GM10248 (cell line): Measurements from ENCODE around the gene WWP2.
"Not testable (repeated sequence)": the region's sequence is repeated elsewhere in the genome, so short reads cannot be mapped to it uniquely, and the experiment has no call there.

Experiments used
- CTCF ChIA-PET: fragments of 300-600 bp; sonication (Branson Sonifier 250); formaldehyde crosslinking; extraction: SDS; loops from one replicate; lab custom pipeline; 2021; ENCODE audit warnings: antibody characterized with exemption; lab: Yijun Ruan, JAX
- POLR2A ChIA-PET: fragments of 350-650 bp; sonication (Branson Sonifier 250); formaldehyde crosslinking; extraction: SDS; loops from one replicate; lab custom pipeline; 2020; ENCODE audit warnings: antibody characterized with exemption; lab: Yijun Ruan, JAX
- DNase-seq: peaks from one replicate; pipeline ENCODE4 v3.0.0; 2012; ENCODE audit errors: extremely low spot score
- TF ChIP-seq, protein P1 (sequence below): IDR thresholded peaks from 2 replicates; pipeline ENCODE4 v1.5.1; 2012; ENCODE audit warnings: mild to moderate bottlenecking, low read depth; ENCODE audit errors: extremely low read depth, missing control alignments, control extremely low read depth

WWP2 gene

DNA sequence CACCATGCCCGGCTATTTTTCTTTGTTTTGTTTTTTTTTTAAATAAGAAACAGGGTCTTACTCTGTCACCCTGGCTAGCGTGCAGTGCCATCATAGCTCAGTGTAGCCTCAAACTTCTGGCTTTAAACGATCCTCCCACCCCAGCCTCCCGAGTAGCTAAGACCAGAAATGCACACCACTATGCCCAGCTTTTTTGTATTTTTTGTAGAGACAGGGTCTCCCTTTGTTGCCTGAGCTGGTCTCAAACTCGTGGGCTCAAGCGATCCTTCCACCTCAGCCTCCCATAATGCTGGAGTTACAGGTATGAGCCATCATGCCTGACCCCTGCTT is 59.7 kb downstream of the WWP2 start:
- CTCF ChIA-PET, result interaction anchor here (1.3 kb wide), 1 partner anchor 67 kb away, joined by 3 read pairs; the partner anchor contains the start of gene NOB1
- TF ChIP-seq, protein P1, sequence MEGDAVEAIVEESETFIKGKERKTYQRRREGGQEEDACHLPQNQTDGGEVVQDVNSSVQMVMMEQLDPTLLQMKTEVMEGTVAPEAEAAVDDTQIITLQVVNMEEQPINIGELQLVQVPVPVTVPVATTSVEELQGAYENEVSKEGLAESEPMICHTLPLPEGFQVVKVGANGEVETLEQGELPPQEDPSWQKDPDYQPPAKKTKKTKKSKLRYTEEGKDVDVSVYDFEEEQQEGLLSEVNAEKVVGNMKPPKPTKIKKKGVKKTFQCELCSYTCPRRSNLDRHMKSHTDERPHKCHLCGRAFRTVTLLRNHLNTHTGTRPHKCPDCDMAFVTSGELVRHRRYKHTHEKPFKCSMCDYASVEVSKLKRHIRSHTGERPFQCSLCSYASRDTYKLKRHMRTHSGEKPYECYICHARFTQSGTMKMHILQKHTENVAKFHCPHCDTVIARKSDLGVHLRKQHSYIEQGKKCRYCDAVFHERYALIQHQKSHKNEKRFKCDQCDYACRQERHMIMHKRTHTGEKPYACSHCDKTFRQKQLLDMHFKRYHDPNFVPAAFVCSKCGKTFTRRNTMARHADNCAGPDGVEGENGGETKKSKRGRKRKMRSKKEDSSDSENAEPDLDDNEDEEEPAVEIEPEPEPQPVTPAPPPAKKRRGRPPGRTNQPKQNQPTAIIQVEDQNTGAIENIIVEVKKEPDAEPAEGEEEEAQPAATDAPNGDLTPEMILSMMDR, result no peak
- POLR2A ChIA-PET, result no interaction called here
- DNase-seq, result no peak

DNA sequence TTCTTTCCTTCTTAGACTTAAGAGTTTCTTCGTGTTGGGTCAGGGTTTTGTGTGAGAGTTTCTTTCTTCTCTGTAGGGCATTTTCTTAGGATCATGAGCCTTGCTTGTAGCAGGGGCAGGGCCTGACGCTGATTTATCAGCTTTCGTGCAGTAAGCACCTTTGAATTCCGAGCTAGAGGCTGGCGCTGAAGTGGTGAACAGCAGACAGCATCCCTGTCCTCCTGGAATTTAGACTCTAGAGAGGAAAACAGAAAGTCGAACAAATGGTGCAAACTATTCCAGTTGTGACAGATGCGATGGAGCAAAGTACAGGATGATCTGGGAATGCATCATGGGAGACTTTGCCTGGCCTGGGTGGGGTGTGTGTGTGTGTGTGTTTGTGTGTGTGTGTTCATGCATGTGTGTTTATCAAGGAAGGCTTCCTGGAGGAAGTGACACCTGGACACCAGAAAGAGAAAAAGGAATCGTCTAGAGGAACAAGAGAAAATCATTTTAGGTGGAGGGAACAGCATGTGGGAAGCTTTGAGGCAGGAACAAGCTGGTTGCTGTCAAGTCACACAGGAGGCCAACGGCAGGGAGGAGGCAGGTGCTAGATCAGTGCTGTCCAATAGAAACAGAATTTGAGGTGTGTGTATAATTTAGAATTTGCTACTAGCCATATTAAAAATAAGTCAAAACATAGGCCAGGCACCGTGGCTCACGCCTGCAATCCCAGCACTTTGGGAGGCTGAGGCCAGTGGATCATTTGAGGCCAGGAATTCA is 60.2 kb downstream of the WWP2 start:
- TF ChIP-seq, protein P1, result no peak
- POLR2A ChIA-PET, result no interaction called here

GRCh38 chr16:69823831-69824563 is 61.9 kb downstream of the WWP2 start:
- CTCF ChIA-PET, result interaction anchor here (1.0 to 2.3 kb wide), 5 partner anchors 8 to 106 kb away, joined by 3 to 6 read pairs (median 5); no protein-coding TSS in a partner anchor
- POLR2A ChIA-PET, result interaction anchor here (0.5 to 0.8 kb wide), 3 partner anchors 20 to 825 kb away, joined by 3 to 4 read pairs (median 4); no protein-coding TSS in a partner anchor
- TF ChIP-seq, protein P1, result no peak
- DNase-seq, result peak; percentile 81

More for the DNA sequence above, 60.2 kb downstream of the WWP2 start:
- DNase-seq, result no peak
- CTCF ChIA-PET, result interaction anchor here (1.1 to 2.3 kb wide), 5 partner anchors 12 to 430 kb away, joined by 3 to 6 read pairs (median 5); partner anchors contain the start of gene NOB1

DNA sequence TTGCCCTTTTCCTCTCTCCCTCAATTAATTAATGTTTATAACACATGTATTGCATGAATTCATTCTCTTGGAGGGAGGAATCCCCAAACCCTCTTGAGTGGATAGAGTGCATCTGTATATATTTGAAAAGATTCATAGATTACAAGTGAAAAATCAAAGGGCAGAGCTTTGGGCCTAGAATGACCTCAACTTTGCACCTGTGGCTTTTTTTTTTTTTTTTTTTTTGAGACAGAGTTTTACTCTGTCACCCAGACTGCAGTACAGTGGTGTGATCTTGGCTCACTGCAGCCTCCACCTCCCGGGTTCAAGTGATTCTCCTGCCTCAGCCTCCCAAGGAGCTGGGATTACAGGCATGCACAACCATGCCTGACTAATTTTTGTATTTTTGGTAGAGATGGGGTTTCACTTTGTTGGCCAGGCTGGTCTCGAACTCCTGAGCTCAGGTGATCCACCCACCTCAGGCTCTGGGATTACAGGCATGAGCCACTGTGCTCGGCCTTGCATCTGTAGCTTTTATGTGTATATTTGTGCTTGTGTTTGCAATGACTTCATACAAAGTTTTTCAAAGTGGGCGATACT is 62.5 kb downstream of the WWP2 start:
- ChIA-PET POLR2A (interaction anchor here (0.8 kb wide), 1 partner anchor 824 kb away, joined by 4 read pairs; no protein-coding TSS in a partner anchor), CTCF (interaction anchor here (1.0 to 1.2 kb wide), 2 partner anchors 28 to 105 kb away, joined by 3 read pairs; no protein-coding TSS in a partner anchor)
- DNase-seq, result not testable (repeated sequence)

DNA sequence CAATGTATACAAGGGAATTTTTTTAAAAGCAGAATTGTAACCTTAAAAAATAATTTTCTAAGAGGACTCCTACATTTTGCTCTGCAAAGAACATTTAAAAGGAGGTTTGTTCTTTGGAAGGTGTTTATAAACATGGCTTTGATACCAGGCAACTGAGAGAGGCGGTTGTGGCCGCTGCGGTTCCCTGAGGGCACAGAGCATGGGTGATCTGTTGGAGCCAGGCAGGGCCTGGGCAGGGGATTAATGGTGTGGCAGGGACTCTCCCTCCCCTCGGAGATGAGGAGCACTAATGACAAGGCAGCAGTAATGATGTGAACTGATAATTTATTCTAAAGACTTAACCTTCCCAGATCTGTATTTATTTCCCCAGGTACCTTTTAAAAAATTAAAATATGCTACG is 65.4 kb downstream of the WWP2 start:
- no peak for DNase-seq
- TF ChIP-seq, protein P1, result no peak
- ChIA-PET POLR2A (no interaction called here), CTCF (no interaction called here)

- TF ChIP-seq, protein P1, result no peak
- no peak for DNase-seq
- ChIA-PET POLR2A (no interaction called here), CTCF (interaction anchor here (0.9 to 1.2 kb wide), 2 partner anchors 10 to 101 kb away, joined by 4 read pairs; no protein-coding TSS in a partner anchor)
Measured at GRCh38 chr16:69829338-69829737, 67.2 kb downstream of the WWP2 start.
